ENCODE measurements around the gene IL3RA. TPM values are rescaled to one million over a fixed set of nuclear protein-coding genes. Genes with fewer than 3 reads are reported as not detected.

IL3RA gene
- total and polyA plus RNA-seq, 4 donors, result 0.33 to 1.7 (median 1.0) TPM

- H3K27me3 ChIP-seq (ENCODE audit: control insufficient read depth in 4 of 4, insufficient read depth in 4 of 4, low read length in 3 of 4), result no peaks in the 10 kb centered on the region
- H3K36me3 ChIP-seq (ENCODE audit: control insufficient read depth in 4 of 4, insufficient read depth in 3 of 4, low read depth in 1 of 4, low read length in 3 of 4), result no peaks in the 10 kb centered on the region
- H3K9ac ChIP-seq (ENCODE audit: low read depth in 1 of 2, low read length in 2 of 2), result no peak overlapping the region
- DNase-seq (ENCODE audit: low spot score), result no peak
- no peaks in the 10 kb centered on the region for H3K9me3 ChIP-seq (ENCODE audit: control insufficient read depth in 4 of 4, low read length in 3 of 4)
- no peak overlapping the region for H3K27ac ChIP-seq (ENCODE audit: low read depth in 1 of 2, low read length in 2 of 2)
- 50% methylated on average over 18 of the region's 18 CpGs for WGBS
- no peaks in the 10 kb centered on the region for H3K4me1 ChIP-seq (ENCODE audit: control insufficient read depth in 4 of 4, insufficient read depth in 4 of 4, low read length in 3 of 4)
- TF ChIP-seq ATF3 (IDR thresholded peaks at IDR 0.05) (no peak), FOXA2 (IDR thresholded peaks at IDR 0.05) (no peak), JUND (IDR thresholded peaks at IDR 0.05) (no peak), FOXA1 (IDR thresholded peaks at IDR 0.05) (no peak), GABPA (IDR thresholded peaks at IDR 0.05 in 1 of 2, conservative IDR thresholded peaks at IDR 0.05 in 1 of 2) (no peak), SP1 (IDR thresholded peaks at IDR 0.05) (no peak), MAX (IDR thresholded peaks at IDR 0.05) (no peak), YY1 (IDR thresholded peaks at IDR 0.05) (no peak), REST (IDR thresholded peaks at IDR 0.05) (no peak), HNF4G (IDR thresholded peaks at IDR 0.05) (no peak), ZBTB33 (IDR thresholded peaks at IDR 0.05) (no peak), EGR1 (IDR thresholded peaks at IDR 0.05; ENCODE audit: low read depth in 2 of 2) (no peak), HNF4A (conservative IDR thresholded peaks at IDR 0.05) (no peak), NR2F2 (IDR thresholded peaks at IDR 0.05) (no peak), RAD21 (IDR thresholded peaks at IDR 0.05) (no peak), RXRA (IDR thresholded peaks at IDR 0.05) (no peak), CTCF (IDR thresholded peaks at IDR 0.05; ENCODE audit: low read depth, low read length, missing input control) (no peak), TAF1 (conservative IDR thresholded peaks at IDR 0.05) (no peak)
- H3K4me3 ChIP-seq (ENCODE audit: low read depth in 1 of 3, low read length in 3 of 3), result no peak overlapping the region
Observed at GRCh38 chrX:1327651-1328304, 8.8 kb upstream of the IL3RA start.
